HepG2 (cell line): Measurements from ENCODE around the gene TFEC. TPM values are rescaled to one million over a fixed set of nuclear protein-coding genes. Genes with fewer than 3 reads are reported as not detected.

ENCODE experiments used
- ATAC-seq: fragments of 200-7000 bp; cut with Tn5 transposase; 3 replicates; pipeline ENCODE4 v1.9.1; 2020; ENCODE audit warnings: mild to moderate bottlenecking, moderate library complexity
- BruUV-seq: library from RNA; stranded (reverse); fragments of 400-500 nt; replicated peaks from 2 replicates; lab custom pipeline; 2021; lab: Mats Ljungman, UMichigan
- CTCF ChIA-PET: fragments of 300-600 bp; formaldehyde crosslinking; extraction: SDS; loops from one replicate; lab custom pipeline; 2021; ENCODE audit warnings: low total read pairs, inconsistent platforms, low intra/inter-chr PET ratio; lab: Yijun Ruan, JAX
- POLR2A ChIA-PET: fragments of 350-600 bp; sonication (Branson Sonifier 250); formaldehyde crosslinking; loops from one replicate; lab custom pipeline; 2020; ENCODE audit warnings: antibody characterized with exemption, inconsistent platforms; lab: Yijun Ruan, JAX
- DNase-seq: peaks from one replicate; pipeline ENCODE4 v3.0.0-alpha.2; 2015; ENCODE audit warnings: low spot score
- FAIRE-seq: peaks from 3 replicates; lab custom pipeline; 2011; peaks lifted over from hg19 to GRCh38; lab: Jason Lieb, UNC
- H2AFZ ChIP-seq: one replicate; pipeline ENCODE4 v1.6.1; 2011; ENCODE audit warnings: low read length, inconsistent platforms
- H3K27ac ChIP-seq: fragments of 300-600 bp; 3 replicates; pipeline ENCODE4 v1.8.0; 2011; ENCODE audit warnings: mixed run types, mild to moderate bottlenecking, mixed read lengths, low read length, inconsistent platforms; ENCODE audit not compliant: insufficient read depth; ENCODE audit errors: extremely low read length
- H3K27me3 ChIP-seq, 2 experiments: fragments of 200-600 bp in 1 of 2; 2 replicates in 1 of 2; 3 replicates in 1 of 2; pipeline versions ENCODE4 v1.6.0 to v1.8.0; 2011; ENCODE audit warnings: low read length in 2 of 2, mild to moderate bottlenecking in 2 of 2, moderate library complexity in 2 of 2, inconsistent platforms in 1 of 2; ENCODE audit not compliant: insufficient read depth in 2 of 2, control insufficient read depth in 1 of 2
- H3K36me3 ChIP-seq, 2 experiments: fragments of 200-600 bp in 1 of 2; replicated peaks in 1 of 2; 2 replicates in 1 of 2; 3 replicates in 1 of 2; pipeline versions ENCODE4 v1.5.1 to v1.8.0; 2011; ENCODE audit warnings: low read length in 2 of 2, inconsistent platforms in 1 of 2; ENCODE audit not compliant: insufficient read depth in 2 of 2, control insufficient read depth in 1 of 2
- H3K4me1 ChIP-seq: 2 replicates; pipeline ENCODE4 v1.5.1; 2012; ENCODE audit warnings: low read length, inconsistent platforms; ENCODE audit not compliant: insufficient read depth
- H3K4me2 ChIP-seq: 2 replicates; pipeline ENCODE4 v1.6.0; 2011; ENCODE audit warnings: low read depth, low read length, inconsistent platforms
- H3K4me3 ChIP-seq, 3 experiments: fragments of 200-600 bp in 1 of 3; sonication (generic), shearing (Covaris generic) in 1 of 3; replicated peaks in 1 of 3; 2 replicates each; pipeline ENCODE4 v1.5.1; 2011 to 2016; ENCODE audit warnings: low read length in 3 of 3, inconsistent platforms in 2 of 3, low read depth in 2 of 3, mild to moderate bottlenecking in 2 of 3, control low read depth in 1 of 3, mixed read lengths in 1 of 3; ENCODE audit not compliant: insufficient read depth in 1 of 3
- H3K79me2 ChIP-seq: one replicate; pipeline ENCODE4 v1.6.1; 2011; ENCODE audit warnings: low read length, inconsistent platforms; ENCODE audit not compliant: insufficient read depth
- H3K9ac ChIP-seq: 2 replicates; pipeline ENCODE4 v1.6.0; 2011; ENCODE audit warnings: mild to moderate bottlenecking, low read depth, low read length, inconsistent platforms; ENCODE audit not compliant: insufficient read depth
- H3K9me3 ChIP-seq: 2 replicates; pipeline ENCODE4 v1.5.1; 2012; ENCODE audit warnings: mild to moderate bottlenecking, low read length
- H4K20me1 ChIP-seq: 2 replicates; pipeline ENCODE4 v1.6.0; 2011; ENCODE audit warnings: inconsistent platforms, mild to moderate bottlenecking, low read length, moderate library complexity; ENCODE audit not compliant: insufficient read depth
- ARID2 ChIP-seq: sonication (generic); formaldehyde crosslinking; IDR thresholded peaks from 2 replicates; pipeline ENCODE4 v1.8.1; 2022; ENCODE audit warnings: mild to moderate bottlenecking, missing genetic modification reagents, borderline replicate concordance
- CEBPB ChIP-seq: IDR thresholded peaks from 2 replicates; pipeline ENCODE4 v1.6.1; 2011; ENCODE audit warnings: low read depth, low read length, improper control_type of control experiment, borderline replicate concordance
- FOXA1 ChIP-seq, 2 experiments: fragments of 450-650 bp in 1 of 2; sonication (generic) in 1 of 2; formaldehyde crosslinking in 1 of 2; IDR thresholded peaks; 2 replicates each; pipeline versions ENCODE4 v1.4.0 to v1.6.1; 2016 to 2020; ENCODE audit warnings: missing genetic modification reagents in 1 of 2
- KLF13 ChIP-seq: sonication (generic); formaldehyde crosslinking; IDR thresholded peaks from 2 replicates; pipeline ENCODE4 v1.4.0; 2020; ENCODE audit warnings: mild to moderate bottlenecking, missing genetic modification reagents
- NFYB ChIP-seq: sonication (generic); formaldehyde crosslinking; IDR thresholded peaks from 2 replicates; pipeline ENCODE4 v1.4.0; 2020; ENCODE audit warnings: missing genetic modification reagents
- POLR2A ChIP-seq, 2 experiments: IDR thresholded peaks; 2 replicates each; pipeline ENCODE4 v1.6.1; 2011; ENCODE audit warnings: low read depth in 2 of 2, low read length in 2 of 2, mild to moderate bottlenecking in 1 of 2, moderate library complexity in 1 of 2; ENCODE audit not compliant: insufficient read depth in 1 of 2
- RFX5 ChIP-seq: IDR thresholded peaks from 2 replicates; pipeline ENCODE4 v1.6.1; 2011; ENCODE audit warnings: low read depth, low read length, improper control_type of control experiment
- ZC3H13 ChIP-seq: sonication (generic); formaldehyde crosslinking; IDR thresholded peaks from 2 replicates; pipeline ENCODE4 v1.8.1; 2023; ENCODE audit warnings: mild to moderate bottlenecking, missing genetic modification reagents, moderate library complexity
- ZC3H4 ChIP-seq: sonication (generic); formaldehyde crosslinking; IDR thresholded peaks from 2 replicates; pipeline ENCODE4 v1.4.0; 2020; ENCODE audit warnings: missing genetic modification reagents, borderline replicate concordance
- ZFP62 ChIP-seq: sonication (generic); formaldehyde crosslinking; IDR thresholded peaks from 2 replicates; pipeline ENCODE4 v1.4.0; 2020; ENCODE audit warnings: missing genetic modification reagents
- ZMYM2 ChIP-seq: sonication (generic); formaldehyde crosslinking; IDR thresholded peaks from 2 replicates; pipeline ENCODE4 v1.8.0; 2022; ENCODE audit warnings: mild to moderate bottlenecking, missing genetic modification reagents
- ZNF567 ChIP-seq: sonication (generic); formaldehyde crosslinking; IDR thresholded peaks from 2 replicates; pipeline ENCODE4 v1.8.1; 2023; ENCODE audit warnings: mild to moderate bottlenecking, missing genetic modification reagents, borderline replicate concordance
- WGBS: methylation state at CpG from one replicate; pipeline ENCODE4 v1.1.6; 2017; ENCODE audit warnings: low lambda C conversion rate; 5-methylcytosine and 5-hydroxymethylcytosine counted together
- in situ Hi-C: cut with HindIII; loops from 2 replicates; pipeline ENCODE4 v1.10.0; 2017; ENCODE audit warnings: low pct_unique_long_range_greater_than_20kb; ENCODE audit not compliant: extremely low pct_ligation_motif_present
- intact Hi-C: fragments of 100-400 bp; cut with micrococcal nuclease; formaldehyde crosslinking; loops from one replicate; pipeline ENCODE4 v1.10.0; 2022; ENCODE audit not compliant: unreplicated experiment
- polyA plus RNA-seq, 8 experiments: library from polyadenylated mRNA; depleted of rRNA in 3 of 8; stranded (reverse) in 7 of 8; unstranded in 1 of 8; fragments of >200 nt; fragmentation: Illumina TruSeq in 4 of 8; extraction: Trizol in 4 of 8; gene quantifications; 2 replicates each; pipeline versions ENCODE4 v1.2.1 to v1.2.3, GENCODE V29; 2011 to 2016; ENCODE audit warnings: low read depth in 4 of 8, missing spikeins in 1 of 8, mixed read lengths in 1 of 8; ENCODE audit not compliant: insufficient read depth in 1 of 8
- total RNA-seq, 5 experiments: library from RNA; depleted of rRNA; stranded (reverse); fragments of >200 nt; fragmentation: Illumina TruSeq; extraction: Trizol; gene quantifications; 2 replicates each; pipeline ENCODE4 v1.2.3, GENCODE V29; 2016; ENCODE audit warnings: low read depth in 1 of 5
- TF ChIP-seq, protein P1 (sequence below): sonication (generic); formaldehyde crosslinking; IDR thresholded peaks from 2 replicates; pipeline ENCODE4 v1.5.1; 2020; ENCODE audit warnings: missing genetic modification reagents, mild to moderate bottlenecking, borderline replicate concordance
- TF ChIP-seq, protein P2 (sequence below): sonication (generic); formaldehyde crosslinking; IDR thresholded peaks from 2 replicates; pipeline ENCODE4 v1.4.0; 2020; ENCODE audit warnings: missing genetic modification reagents
- TF ChIP-seq, protein P3 (sequence below): sonication (generic); formaldehyde crosslinking; IDR thresholded peaks from 2 replicates; pipeline ENCODE4 v1.5.0; 2020; ENCODE audit warnings: mild to moderate bottlenecking, missing genetic modification reagents
- TF ChIP-seq, protein P4 (sequence below): IDR thresholded peaks from 2 replicates; pipeline ENCODE4 v1.6.1; 2016
- TF ChIP-seq, protein P5 (sequence below): sonication (generic); formaldehyde crosslinking; IDR thresholded peaks from 2 replicates; pipeline ENCODE4 v1.4.0; 2020; ENCODE audit warnings: missing genetic modification reagents

TFEC gene
- total and polyA plus RNA-seq, 2 of the 13 experiments (the other 11 are each of a cell fraction or from before 2014, with no cell fraction given) = not detected

DNA sequence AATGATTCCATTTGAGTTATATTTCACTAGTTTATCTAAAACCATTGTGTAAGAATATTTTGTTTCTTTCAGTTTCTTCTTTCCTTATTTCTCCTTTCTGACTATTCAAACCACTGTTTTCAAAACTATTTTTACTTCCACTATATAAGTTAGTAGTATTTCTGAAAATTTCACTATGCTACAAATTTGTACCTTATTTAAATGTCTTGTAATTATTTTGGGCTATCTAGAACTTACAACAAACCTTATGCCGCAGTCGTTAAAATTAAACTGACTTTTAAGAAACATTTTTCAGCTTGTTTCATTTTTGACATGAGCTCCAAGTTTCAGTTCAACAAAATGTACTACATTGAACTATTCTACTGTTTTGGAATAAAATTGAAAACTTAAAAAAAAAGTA is 1.8 kb downstream of the TFEC start:
- Histone ChIP-seq H4K20me1 (no peaks in the 10 kb centered on the region), H3K9ac (no peak overlapping the region), H3K79me2 (no peaks in the 10 kb centered on the region), H3K9me3 (no peaks in the 10 kb centered on the region), H3K36me3 (no peaks in the 10 kb centered on the region), H3K4me1 (no peaks in the 10 kb centered on the region), H3K4me3 (no peak overlapping the region), H3K27ac (no peak overlapping the region), H3K4me2 (no peak overlapping the region), H2AFZ (no peak overlapping the region), H3K27me3 (no peaks in the 10 kb centered on the region)
- CTCF ChIA-PET = no interaction called here
- FAIRE-seq (no peak), ATAC-seq (no peak), DNase-seq (no peak)
- POLR2A ChIA-PET = no interaction called here
- TF ChIP-seq RFX5 (no peak), ZNF567 (CRISPR knock-in tag) (no peak), ZFP62 (no peak), ZC3H13 (CRISPR knock-in tag) (no peak), KLF13 (CRISPR knock-in tag) (no peak), ZMYM2 (CRISPR knock-in tag) (no peak), ARID2 (CRISPR knock-in tag) (no peak), CEBPB (no peak), FOXA1 (IDR thresholded peaks at IDR 0.05) (no peak), FOXA1 (CRISPR knock-in tag; IDR thresholded peaks at IDR 0.05) (no peak), ZC3H4 (CRISPR knock-in tag) (no peak), NFYB (CRISPR knock-in tag) (no peak), POLR2A (IDR thresholded peaks at IDR 0.05; ENCODE audit: insufficient read depth in 1 of 2, low read depth in 2 of 2, low read length in 2 of 2) (no peak)
- TF ChIP-seq, protein P1, sequence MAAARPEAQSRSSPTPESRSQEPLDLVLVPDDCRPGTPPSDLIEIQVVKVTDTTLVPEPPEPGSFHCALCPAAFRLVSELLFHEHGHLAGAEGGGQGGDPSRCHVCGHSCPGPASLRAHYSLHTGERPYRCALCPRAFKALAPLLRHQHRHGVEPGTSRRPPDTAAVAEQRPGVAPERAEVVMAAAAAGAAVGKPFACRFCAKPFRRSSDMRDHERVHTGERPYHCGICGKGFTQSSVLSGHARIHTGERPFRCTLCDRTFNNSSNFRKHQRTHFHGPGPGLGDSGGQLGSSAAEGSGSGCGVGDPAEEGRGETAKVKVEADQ (CRISPR knock-in tag) = no peak
- TF ChIP-seq, protein P2, sequence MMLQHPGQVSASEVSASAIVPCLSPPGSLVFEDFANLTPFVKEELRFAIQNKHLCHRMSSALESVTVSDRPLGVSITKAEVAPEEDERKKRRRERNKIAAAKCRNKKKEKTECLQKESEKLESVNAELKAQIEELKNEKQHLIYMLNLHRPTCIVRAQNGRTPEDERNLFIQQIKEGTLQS (CRISPR knock-in tag) = no peak
- TF ChIP-seq, protein P3, sequence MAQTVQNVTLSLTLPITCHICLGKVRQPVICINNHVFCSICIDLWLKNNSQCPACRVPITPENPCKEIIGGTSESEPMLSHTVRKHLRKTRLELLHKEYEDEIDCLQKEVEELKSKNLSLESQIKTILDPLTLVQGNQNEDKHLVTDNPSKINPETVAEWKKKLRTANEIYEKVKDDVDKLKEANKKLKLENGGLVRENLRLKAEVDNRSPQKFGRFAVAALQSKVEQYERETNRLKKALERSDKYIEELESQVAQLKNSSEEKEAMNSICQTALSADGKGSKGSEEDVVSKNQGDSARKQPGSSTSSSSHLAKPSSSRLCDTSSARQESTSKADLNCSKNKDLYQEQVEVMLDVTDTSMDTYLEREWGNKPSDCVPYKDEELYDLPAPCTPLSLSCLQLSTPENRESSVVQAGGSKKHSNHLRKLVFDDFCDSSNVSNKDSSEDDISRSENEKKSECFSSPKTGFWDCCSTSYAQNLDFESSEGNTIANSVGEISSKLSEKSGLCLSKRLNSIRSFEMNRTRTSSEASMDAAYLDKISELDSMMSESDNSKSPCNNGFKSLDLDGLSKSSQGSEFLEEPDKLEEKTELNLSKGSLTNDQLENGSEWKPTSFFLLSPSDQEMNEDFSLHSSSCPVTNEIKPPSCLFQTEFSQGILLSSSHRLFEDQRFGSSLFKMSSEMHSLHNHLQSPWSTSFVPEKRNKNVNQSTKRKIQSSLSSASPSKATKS (CRISPR knock-in tag) = no peak
- TF ChIP-seq, protein P4, sequence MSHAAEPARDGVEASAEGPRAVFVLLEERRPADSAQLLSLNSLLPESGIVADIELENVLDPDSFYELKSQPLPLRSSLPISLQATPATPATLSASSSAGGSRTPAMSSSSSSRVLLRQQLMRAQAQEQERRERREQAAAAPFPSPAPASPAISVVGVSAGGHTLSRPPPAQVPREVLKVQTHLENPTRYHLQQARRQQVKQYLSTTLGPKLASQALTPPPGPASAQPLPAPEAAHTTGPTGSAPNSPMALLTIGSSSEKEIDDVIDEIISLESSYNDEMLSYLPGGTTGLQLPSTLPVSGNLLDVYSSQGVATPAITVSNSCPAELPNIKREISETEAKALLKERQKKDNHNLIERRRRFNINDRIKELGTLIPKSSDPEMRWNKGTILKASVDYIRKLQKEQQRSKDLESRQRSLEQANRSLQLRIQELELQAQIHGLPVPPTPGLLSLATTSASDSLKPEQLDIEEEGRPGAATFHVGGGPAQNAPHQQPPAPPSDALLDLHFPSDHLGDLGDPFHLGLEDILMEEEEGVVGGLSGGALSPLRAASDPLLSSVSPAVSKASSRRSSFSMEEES (CRISPR knock-in tag) = no peak
- TF ChIP-seq, protein P5, sequence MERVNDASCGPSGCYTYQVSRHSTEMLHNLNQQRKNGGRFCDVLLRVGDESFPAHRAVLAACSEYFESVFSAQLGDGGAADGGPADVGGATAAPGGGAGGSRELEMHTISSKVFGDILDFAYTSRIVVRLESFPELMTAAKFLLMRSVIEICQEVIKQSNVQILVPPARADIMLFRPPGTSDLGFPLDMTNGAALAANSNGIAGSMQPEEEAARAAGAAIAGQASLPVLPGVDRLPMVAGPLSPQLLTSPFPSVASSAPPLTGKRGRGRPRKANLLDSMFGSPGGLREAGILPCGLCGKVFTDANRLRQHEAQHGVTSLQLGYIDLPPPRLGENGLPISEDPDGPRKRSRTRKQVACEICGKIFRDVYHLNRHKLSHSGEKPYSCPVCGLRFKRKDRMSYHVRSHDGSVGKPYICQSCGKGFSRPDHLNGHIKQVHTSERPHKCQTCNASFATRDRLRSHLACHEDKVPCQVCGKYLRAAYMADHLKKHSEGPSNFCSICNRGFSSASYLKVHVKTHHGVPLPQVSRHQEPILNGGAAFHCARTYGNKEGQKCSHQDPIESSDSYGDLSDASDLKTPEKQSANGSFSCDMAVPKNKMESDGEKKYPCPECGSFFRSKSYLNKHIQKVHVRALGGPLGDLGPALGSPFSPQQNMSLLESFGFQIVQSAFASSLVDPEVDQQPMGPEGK (CRISPR knock-in tag) = no peak
- no TSS peak for BruUV-seq
- in situ Hi-C loops = no loop called here
- WGBS = 92% methylated on average over 2 of the region's 2 CpGs
- intact Hi-C loops = no loop called here
